Fibroblast of lung (primary cell): ENCODE results near the gene SLC43A1. TPM values are rescaled to one million over a fixed set of nuclear protein-coding genes. Genes with fewer than 3 reads are reported as not detected.

Experiments used
- DNase-seq, 2 donors: peaks; one replicate each; pipeline versions ENCODE4 v3.0.0 to v3.0.0-alpha.2; 2010; ENCODE audit warnings: low read depth in 2 of 2
- H2AFZ ChIP-seq: 2 replicates; pipeline ENCODE4 v1.5.1; 2012; ENCODE audit warnings: low read length, control low read depth, inconsistent platforms
- H3K27ac ChIP-seq: 2 replicates; pipeline ENCODE4 v1.5.1; 2011; ENCODE audit warnings: low read length, control low read depth; ENCODE audit not compliant: insufficient read depth
- H3K27me3 ChIP-seq: 2 replicates; pipeline ENCODE4 v1.5.1; 2011; ENCODE audit warnings: mild to moderate bottlenecking, low read length; ENCODE audit not compliant: control insufficient read depth, insufficient read depth
- H3K36me3 ChIP-seq: 2 replicates; pipeline ENCODE4 v1.5.1; 2011; ENCODE audit warnings: low read length; ENCODE audit not compliant: control insufficient read depth, insufficient read depth
- H3K4me1 ChIP-seq: 2 replicates; pipeline ENCODE4 v1.5.1; 2011; ENCODE audit warnings: low read length; ENCODE audit not compliant: control insufficient read depth, insufficient read depth; ENCODE audit errors: extremely low read depth
- H3K4me2 ChIP-seq: 2 replicates; pipeline ENCODE4 v1.5.1; 2011; ENCODE audit warnings: low read length, control low read depth; ENCODE audit not compliant: insufficient read depth; ENCODE audit errors: extremely low read depth
- H3K4me3 ChIP-seq, 4 experiments: fragments of 200-600 bp in 1 of 4; sonication (generic) in 1 of 4; replicated peaks in 1 of 4; 2 replicates each; pipeline ENCODE4 v1.5.1; 2011 to 2016; ENCODE audit warnings: low read length in 4 of 4, low read depth in 3 of 4, mild to moderate bottlenecking in 3 of 4, control low read depth in 2 of 4, inconsistent platforms in 1 of 4, mixed read lengths in 1 of 4; ENCODE audit not compliant: insufficient read depth in 1 of 4; ENCODE audit errors: control extremely low read depth in 1 of 4
- H3K79me2 ChIP-seq: 2 replicates; pipeline ENCODE4 v1.5.1; 2012; ENCODE audit warnings: mild to moderate bottlenecking, low read length, inconsistent platforms; ENCODE audit not compliant: control insufficient read depth, insufficient read depth
- H3K9ac ChIP-seq: 2 replicates; pipeline ENCODE4 v1.5.1; 2011; ENCODE audit warnings: mild to moderate bottlenecking, low read length, control low read depth; ENCODE audit not compliant: insufficient read depth
- H3K9me3 ChIP-seq: 2 replicates; pipeline ENCODE4 v1.5.1; 2012; ENCODE audit warnings: low read depth, low read length; ENCODE audit not compliant: control insufficient read depth, insufficient read depth
- H4K20me1 ChIP-seq: 2 replicates; pipeline ENCODE4 v1.5.1; 2011; ENCODE audit warnings: low read length; ENCODE audit not compliant: control insufficient read depth, insufficient read depth; ENCODE audit errors: extremely low read depth
- EZH2 ChIP-seq: IDR thresholded peaks from 2 replicates; pipeline ENCODE4 v1.5.1; 2012; ENCODE audit warnings: low read length, control low read depth, mild to moderate bottlenecking; ENCODE audit errors: missing control alignments
- polyA plus RNA-seq, 2 donors: library from polyadenylated mRNA; depleted of rRNA in 1 of 2; stranded (reverse) in 1 of 2; unstranded in 1 of 2; fragments of >200 nt; gene quantifications; 2 replicates each; pipeline ENCODE4 v1.2.1, GENCODE V29; 2011 to 2012; ENCODE audit warnings: missing spikeins in 1 of 2
- total RNA-seq: library from RNA; depleted of rRNA; stranded (reverse); fragments of >200 nt; gene quantifications from 2 replicates; pipeline ENCODE4 v1.2.1, GENCODE V29; 2014
- TF ChIP-seq, protein P1 (sequence below), 2 donors: IDR thresholded peaks in 1 of 2; conservative IDR thresholded peaks in 1 of 2; 1 replicate in 1 of 2; 2 replicates in 1 of 2; pipeline ENCODE4 v1.5.1; 2011 to 2012; ENCODE audit warnings: low read length in 2 of 2, control low read depth in 1 of 2, inconsistent platforms in 1 of 2, low read depth in 1 of 2, mild to moderate bottlenecking in 1 of 2

Gene SLC43A1
- total and polyA plus RNA-seq, 2 donors (not counting 1 experiment from before 2014, with no cell fraction given), result 13.2 to 19.8 TPM

- Histone ChIP-seq H3K4me3 (no peak overlapping the region), H4K20me1 (no peaks in the 10 kb centered on the region)
These were observed 79.5 kb downstream of the SLC43A1 start for GRCh38 chr11:57436031-57436430.

GRCh38 chr11:57434640-57435546, 80.6 kb downstream of the SLC43A1 start:
- no peaks in the 10 kb centered on the region for H3K79me2 ChIP-seq
- H3K27me3 ChIP-seq, result no peaks in the 10 kb centered on the region
- no peak overlapping the region for H2AFZ ChIP-seq
- DNase-seq, result peak; percentile 91 to 98
- no peak overlapping the region for H3K27ac ChIP-seq
- H3K9me3 ChIP-seq, result no peaks in the 10 kb centered on the region
- H3K9ac ChIP-seq, result no peak overlapping the region
- H3K4me2 ChIP-seq, result peak overlapping the region; percentile 73
- TF ChIP-seq EZH2, result no peak
- TF ChIP-seq, protein P1, sequence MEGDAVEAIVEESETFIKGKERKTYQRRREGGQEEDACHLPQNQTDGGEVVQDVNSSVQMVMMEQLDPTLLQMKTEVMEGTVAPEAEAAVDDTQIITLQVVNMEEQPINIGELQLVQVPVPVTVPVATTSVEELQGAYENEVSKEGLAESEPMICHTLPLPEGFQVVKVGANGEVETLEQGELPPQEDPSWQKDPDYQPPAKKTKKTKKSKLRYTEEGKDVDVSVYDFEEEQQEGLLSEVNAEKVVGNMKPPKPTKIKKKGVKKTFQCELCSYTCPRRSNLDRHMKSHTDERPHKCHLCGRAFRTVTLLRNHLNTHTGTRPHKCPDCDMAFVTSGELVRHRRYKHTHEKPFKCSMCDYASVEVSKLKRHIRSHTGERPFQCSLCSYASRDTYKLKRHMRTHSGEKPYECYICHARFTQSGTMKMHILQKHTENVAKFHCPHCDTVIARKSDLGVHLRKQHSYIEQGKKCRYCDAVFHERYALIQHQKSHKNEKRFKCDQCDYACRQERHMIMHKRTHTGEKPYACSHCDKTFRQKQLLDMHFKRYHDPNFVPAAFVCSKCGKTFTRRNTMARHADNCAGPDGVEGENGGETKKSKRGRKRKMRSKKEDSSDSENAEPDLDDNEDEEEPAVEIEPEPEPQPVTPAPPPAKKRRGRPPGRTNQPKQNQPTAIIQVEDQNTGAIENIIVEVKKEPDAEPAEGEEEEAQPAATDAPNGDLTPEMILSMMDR (conservative IDR thresholded peaks at IDR 0.05 in 1 of 2, IDR thresholded peaks at IDR 0.05 in 1 of 2; ENCODE audit: low read depth in 1 of 2, low read length in 2 of 2), result no peak
- peaks cover 16% of the 10 kb centered on the region for H3K4me1 ChIP-seq
- H4K20me1 ChIP-seq, result no peaks in the 10 kb centered on the region
- H3K36me3 ChIP-seq, result no peaks in the 10 kb centered on the region
- H3K4me3 ChIP-seq, result no peak overlapping the region

More at GRCh38 chr11:57436031-57436430, 79.5 kb downstream of the SLC43A1 start:
- Histone ChIP-seq H3K27me3 (no peaks in the 10 kb centered on the region), H3K27ac (no peak overlapping the region), H3K9me3 (no peaks in the 10 kb centered on the region), H2AFZ (no peak overlapping the region), H3K4me2 (no peak overlapping the region), H3K36me3 (no peaks in the 10 kb centered on the region), H3K9ac (no peak overlapping the region), H3K4me1 (peaks cover 16% of the 10 kb centered on the region), H3K79me2 (no peaks in the 10 kb centered on the region)
- TF ChIP-seq, protein P1 (conservative IDR thresholded peaks at IDR 0.05 in 1 of 2, IDR thresholded peaks at IDR 0.05 in 1 of 2; ENCODE audit: low read depth in 1 of 2, low read length in 2 of 2), result no peak
- TF ChIP-seq EZH2, result no peak
- no peak for DNase-seq

Other genes with a start within 250 kb of the SLC43A1 start
- 88.3 and 111 TPM in 2 replicates for gene TNKS1BP1, start 190.8 kb downstream of the SLC43A1 start, total RNA-seq
- gene TNKS1BP1, start 190.8 kb downstream of the SLC43A1 start, polyA plus RNA-seq, result 70.2 and 70.4 TPM in 2 replicates
- gene SSRP1, start 179.8 kb downstream of the SLC43A1 start, total RNA-seq, result 52.7 and 55.0 TPM in 2 replicates
- gene SSRP1, start 179.8 kb downstream of the SLC43A1 start, polyA plus RNA-seq, result 94.1 and 173 TPM in 2 replicates
- not detected in 2 replicates for gene P2RX3, start 177.3 kb downstream of the SLC43A1 start, total RNA-seq
- not detected in 2 replicates for gene P2RX3, start 177.3 kb downstream of the SLC43A1 start, polyA plus RNA-seq
- not detected in 2 replicates for gene PRG3, start 134.6 kb downstream of the SLC43A1 start, total RNA-seq
- gene PRG3, start 134.6 kb downstream of the SLC43A1 start, polyA plus RNA-seq, result not detected in 2 replicates
- not detected in 2 replicates for gene PRG2, start 125.1 kb downstream of the SLC43A1 start, total RNA-seq
- gene PRG2, start 125.1 kb downstream of the SLC43A1 start, polyA plus RNA-seq, result not detected in 2 replicates
- gene SLC43A3, start 88.6 kb downstream of the SLC43A1 start, total RNA-seq, result 41.5 and 61.6 TPM in 2 replicates
- gene SLC43A3, start 88.6 kb downstream of the SLC43A1 start, polyA plus RNA-seq, result 34.8 and 67.6 TPM in 2 replicates
- 0.17 and 0.26 TPM in 2 replicates for gene RTN4RL2, start 55.2 kb downstream of the SLC43A1 start, total RNA-seq
- 0.27 and 0.43 TPM in 2 replicates for gene RTN4RL2, start 55.2 kb downstream of the SLC43A1 start, polyA plus RNA-seq
- 32.2 and 41.6 TPM in 2 replicates for gene TIMM10, start 15.1 kb upstream of the SLC43A1 start, total RNA-seq
- gene TIMM10, start 15.1 kb upstream of the SLC43A1 start, polyA plus RNA-seq, result 57.6 and 108 TPM in 2 replicates
- gene SMTNL1, start 21.9 kb upstream of the SLC43A1 start, total RNA-seq, result not detected in 2 replicates
- not detected in 2 replicates for gene SMTNL1, start 21.9 kb upstream of the SLC43A1 start, polyA plus RNA-seq
- gene UBE2L6, start 52.0 kb upstream of the SLC43A1 start, total RNA-seq, result 78.6 and 94.8 TPM in 2 replicates
- gene UBE2L6, start 52.0 kb upstream of the SLC43A1 start, polyA plus RNA-seq, result 105 and 113 TPM in 2 replicates
- gene SERPING1, start 82.0 kb upstream of the SLC43A1 start, total RNA-seq, result 17.2 and 20.0 TPM in 2 replicates
- 35.8 and 117 TPM in 2 replicates for gene SERPING1, start 82.0 kb upstream of the SLC43A1 start, polyA plus RNA-seq
- 1.5 and 2.3 TPM in 2 replicates for gene YPEL4, start 134.2 kb upstream of the SLC43A1 start, total RNA-seq
- gene YPEL4, start 134.2 kb upstream of the SLC43A1 start, polyA plus RNA-seq, result 0.10 and 0.59 TPM in 2 replicates
- gene CLP1, start 142.1 kb upstream of the SLC43A1 start, total RNA-seq, result 13.2 and 17.2 TPM in 2 replicates
- gene CLP1, start 142.1 kb upstream of the SLC43A1 start, polyA plus RNA-seq, result 24.1 and 31.5 TPM in 2 replicates
- 26.7 and 33.9 TPM in 2 replicates for gene ZDHHC5, start 152.4 kb upstream of the SLC43A1 start, total RNA-seq
- gene ZDHHC5, start 152.4 kb upstream of the SLC43A1 start, polyA plus RNA-seq, result 58.9 and 69.8 TPM in 2 replicates
- gene MED19, start 196.5 kb upstream of the SLC43A1 start, total RNA-seq, result 15.2 and 16.0 TPM in 2 replicates
- gene MED19, start 196.5 kb upstream of the SLC43A1 start, polyA plus RNA-seq, result 28.9 and 31.4 TPM in 2 replicates
- 55.7 and 62.8 TPM in 2 replicates for gene TMX2, start 196.9 kb upstream of the SLC43A1 start, total RNA-seq
- 71.8 and 84.2 TPM in 2 replicates for gene TMX2, start 196.9 kb upstream of the SLC43A1 start, polyA plus RNA-seq
- gene SELENOH, start 225.8 kb upstream of the SLC43A1 start, total RNA-seq, result 93.0 and 99.1 TPM in 2 replicates
- gene SELENOH, start 225.8 kb upstream of the SLC43A1 start, polyA plus RNA-seq, result 69.6 and 73.3 TPM in 2 replicates
- not detected in 2 replicates for gene BTBD18, start 236.1 kb upstream of the SLC43A1 start, total RNA-seq
- gene BTBD18, start 236.1 kb upstream of the SLC43A1 start, polyA plus RNA-seq, result not detected in 2 replicates
- gene CTNND1, start 246.1 kb upstream of the SLC43A1 start, total RNA-seq, result 71.7 and 103 TPM in 2 replicates
- 113 and 190 TPM in 2 replicates for gene CTNND1, start 246.1 kb upstream of the SLC43A1 start, polyA plus RNA-seq